ENCODE data around the gene SHOC1. TPM values are rescaled to one million over a fixed set of nuclear protein-coding genes. Genes with fewer than 3 reads are reported as not detected.

SHOC1 gene
- total RNA-seq, 1 experiment from 2014 or later: not detected

Small RNAs within 50 kb of the gene (small RNA-seq; reads per million reads assigned to genes)
- 0 reads per million in 2 experiments for gene RNU6-1013P

Other genes with a start within 250 kb of the SHOC1 start
- gene PTGR1, start 195.3 kb downstream of the SHOC1 start, total RNA-seq (2014; rRNA removed; shearing (Covaris generic)): 328 and 351 TPM in 2 replicates
- gene DNAJC25, start 163.6 kb downstream of the SHOC1 start, total RNA-seq (2014; rRNA removed; shearing (Covaris generic)): 10.5 and 12.0 TPM in 2 replicates
- 114 and 122 TPM in 2 replicates for gene GNG10, start 133.3 kb downstream of the SHOC1 start, total RNA-seq (2014; rRNA removed; shearing (Covaris generic))
- gene UGCG, start 101.9 kb upstream of the SHOC1 start, total RNA-seq (2014; rRNA removed; shearing (Covaris generic)): 36.1 and 39.0 TPM in 2 replicates